ENCODE results near the gene CCDC102A.

The CCDC102A gene

GRCh38 chr16:57562066-57562465 lies 25.7 kb upstream of the CCDC102A start:
- TF ChIP-seq CREB1 (IDR thresholded peaks at IDR 0.05; ENCODE audit: low read depth) (no peak), YY1 (IDR thresholded peaks at IDR 0.05; ENCODE audit: low read depth) (no peak), TEAD4 (IDR thresholded peaks at IDR 0.05) (no peak), USF1 (IDR thresholded peaks at IDR 0.05) (no peak), TAF1 (IDR thresholded peaks at IDR 0.05; ENCODE audit: low read depth) (no peak), REST (IDR thresholded peaks at IDR 0.05; ENCODE audit: low read depth) (no peak), FOXM1 (IDR thresholded peaks at IDR 0.05; ENCODE audit: borderline replicate concordance, low read depth) (no peak), EGR1 (IDR thresholded peaks at IDR 0.05) (no peak), RAD21 (IDR thresholded peaks at IDR 0.05; ENCODE audit: low read depth) (no peak), ZBTB7A (IDR thresholded peaks at IDR 0.05; ENCODE audit: low read depth) (no peak), EP300 (IDR thresholded peaks at IDR 0.05; ENCODE audit: borderline replicate concordance) (no peak), CEBPB (IDR thresholded peaks at IDR 0.05) (no peak), NFIC (IDR thresholded peaks at IDR 0.05) (no peak), TCF12 (IDR thresholded peaks at IDR 0.05; ENCODE audit: low read depth) (no peak)
- TF ChIP-seq, protein P1, sequence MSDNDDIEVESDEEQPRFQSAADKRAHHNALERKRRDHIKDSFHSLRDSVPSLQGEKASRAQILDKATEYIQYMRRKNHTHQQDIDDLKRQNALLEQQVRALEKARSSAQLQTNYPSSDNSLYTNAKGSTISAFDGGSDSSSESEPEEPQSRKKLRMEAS (IDR thresholded peaks at IDR 0.05), result no peak

DNA sequence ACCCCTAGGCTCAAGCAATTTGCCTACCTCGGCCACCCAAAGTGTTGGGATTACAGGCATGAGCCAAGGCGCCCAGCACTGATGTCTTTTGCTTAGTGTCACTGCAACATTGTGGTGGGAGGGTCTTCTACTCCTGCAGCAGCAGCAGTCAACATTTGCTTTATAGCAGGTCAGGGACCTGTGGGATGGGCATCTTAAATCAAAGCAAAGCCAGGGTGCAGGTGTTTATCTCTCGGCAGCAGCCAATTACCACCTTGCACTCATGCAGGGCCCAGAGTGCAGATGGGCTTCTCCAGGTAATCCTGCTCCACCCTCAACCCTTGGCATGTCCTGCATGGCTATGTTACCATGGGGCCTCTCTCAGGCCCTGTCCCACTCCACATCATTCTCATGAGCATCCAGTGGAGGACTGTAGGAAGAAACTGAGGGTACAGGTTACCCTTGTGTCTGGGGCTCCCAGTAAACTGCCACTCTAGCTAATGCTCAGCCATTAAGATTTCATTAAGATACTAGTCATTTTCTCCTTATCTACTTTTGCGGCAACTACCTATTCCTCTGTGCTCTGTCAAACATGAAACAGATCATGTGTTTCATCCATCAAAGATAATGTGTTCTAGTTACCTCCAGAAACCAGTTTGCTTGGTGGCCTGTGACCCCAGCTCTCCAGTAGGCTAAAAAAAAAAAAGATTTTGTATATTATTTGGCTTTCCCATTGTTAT lies 22.9 kb upstream of the CCDC102A start:
- TF ChIP-seq TAF1 (IDR thresholded peaks at IDR 0.05; ENCODE audit: low read depth) (no peak), TEAD4 (IDR thresholded peaks at IDR 0.05) (no peak)

- TF ChIP-seq ZBTB7A (IDR thresholded peaks at IDR 0.05; ENCODE audit: low read depth), result no peak
- no peak for TF ChIP-seq TCF12 (IDR thresholded peaks at IDR 0.05; ENCODE audit: low read depth)
- TF ChIP-seq, protein P1 (IDR thresholded peaks at IDR 0.05), result no peak
- TF ChIP-seq NFIC (IDR thresholded peaks at IDR 0.05), result no peak
- no peak for TF ChIP-seq EP300 (IDR thresholded peaks at IDR 0.05; ENCODE audit: borderline replicate concordance)
- no peak for TF ChIP-seq CEBPB (IDR thresholded peaks at IDR 0.05)
- TF ChIP-seq USF1 (IDR thresholded peaks at IDR 0.05), result no peak
- TF ChIP-seq TEAD4 (IDR thresholded peaks at IDR 0.05), result no peak
- no peak for TF ChIP-seq CREB1 (IDR thresholded peaks at IDR 0.05; ENCODE audit: low read depth)
- TF ChIP-seq RAD21 (IDR thresholded peaks at IDR 0.05; ENCODE audit: low read depth), result no peak
- no peak for TF ChIP-seq REST (IDR thresholded peaks at IDR 0.05; ENCODE audit: low read depth)
Measured at GRCh38 chr16:57556941-57557541, 20.7 kb upstream of the CCDC102A start.

DNA sequence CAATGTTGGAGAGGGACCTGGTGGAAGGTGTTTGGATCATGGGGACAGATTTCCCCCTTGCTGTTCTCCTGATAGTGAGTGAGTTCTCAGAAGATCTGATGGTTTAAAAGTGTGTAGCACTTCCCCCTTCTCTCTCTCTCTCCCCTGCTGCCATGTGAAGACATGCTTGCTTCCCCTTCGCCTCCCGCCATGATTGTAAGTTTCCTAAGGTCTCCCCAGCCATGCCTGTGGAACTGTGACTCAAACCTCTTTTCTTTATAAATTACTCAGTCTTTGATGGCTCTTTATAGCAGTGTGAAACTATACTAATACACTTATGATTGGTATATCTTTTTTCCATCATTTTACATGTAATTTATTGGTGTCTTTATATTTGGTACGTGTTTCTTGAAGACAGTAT lies 19.5 kb upstream of the CCDC102A start:
- TF ChIP-seq CEBPB (IDR thresholded peaks at IDR 0.05) (no peak), CREB1 (IDR thresholded peaks at IDR 0.05; ENCODE audit: low read depth) (no peak)

- TF ChIP-seq, protein P1 (IDR thresholded peaks at IDR 0.05), result no peak
- no peak for TF ChIP-seq TAF1 (IDR thresholded peaks at IDR 0.05; ENCODE audit: low read depth)
- TF ChIP-seq YY1 (IDR thresholded peaks at IDR 0.05; ENCODE audit: low read depth), result no peak
- TF ChIP-seq ZBTB7A (IDR thresholded peaks at IDR 0.05; ENCODE audit: low read depth), result no peak
- no peak for TF ChIP-seq REST (IDR thresholded peaks at IDR 0.05; ENCODE audit: low read depth)
- no peak for TF ChIP-seq USF1 (IDR thresholded peaks at IDR 0.05)
- no peak for TF ChIP-seq TEAD4 (IDR thresholded peaks at IDR 0.05)
- TF ChIP-seq RAD21 (IDR thresholded peaks at IDR 0.05; ENCODE audit: low read depth), result no peak
- TF ChIP-seq FOXM1 (IDR thresholded peaks at IDR 0.05; ENCODE audit: borderline replicate concordance, low read depth), result no peak
- TF ChIP-seq NFIC (IDR thresholded peaks at IDR 0.05), result no peak
Measured at GRCh38 chr16:57551057-57551456, 14.7 kb upstream of the CCDC102A start.
